ENCODE results near the gene PGLYRP2. TPM values are rescaled to one million over a fixed set of nuclear protein-coding genes. Genes with fewer than 3 reads are reported as not detected.
A peak's percentile ranks its signal among the peaks of the same experiment; 100 is the strongest.

PGLYRP2 gene
- total RNA-seq, 1 experiment from 2014 or later, result not detected

- H3K27ac ChIP-seq (ENCODE audit: low read length), result no peak overlapping the region
- no peak overlapping the region for H3K9ac ChIP-seq (ENCODE audit: low read length)
- H3K9me3 ChIP-seq (ENCODE audit: low read length), result no peaks in the 10 kb centered on the region
- POLR2A ChIA-PET (ENCODE audit: unreplicated experiment), result no interaction called here
- TF ChIP-seq EZH2phosphoT487 (IDR thresholded peaks at IDR 0.05; ENCODE audit: borderline replicate concordance, low read length) (no peak), CTCF (conservative IDR thresholded peaks at IDR 0.05; ENCODE audit: low read depth, low read length) (no peak), EZH2 (IDR thresholded peaks at IDR 0.05; ENCODE audit: low read length, unreplicated experiment) (no peak)
- H2AFZ ChIP-seq (ENCODE audit: low read length), result no peak overlapping the region
- H4K20me1 ChIP-seq (ENCODE audit: low read length), result no peaks in the 10 kb centered on the region; the same call in 1 of the 2 replicates
- intact Hi-C loops (cut with micrococcal nuclease), result no loop called here
- no peaks in the 10 kb centered on the region for H3K79me2 ChIP-seq (ENCODE audit: low read length)
- no peaks in the 10 kb centered on the region for H3K27me3 ChIP-seq (ENCODE audit: low read length)
- no peaks in the 10 kb centered on the region for H3F3A ChIP-seq (ENCODE audit: low read length, unreplicated experiment)
- ATAC-seq (no peak), DNase-seq (no peak)
- CTCF ChIA-PET, result interaction anchor here (0.7 kb wide), 1 partner anchor 79 kb away, joined by 4 read pairs; no protein-coding TSS in a partner anchor
- H3K9me2 ChIP-seq (replicated peaks; ENCODE audit: low read length), result no peaks in the 10 kb centered on the region
- peaks cover 14% of the 10 kb centered on the region for H3K4me1 ChIP-seq (ENCODE audit: insufficient read depth, low read length)
- BruUV-seq (replicated peaks), result no TSS peak
- H3K36me3 ChIP-seq (ENCODE audit: low read depth, low read length), result no peaks in the 10 kb centered on the region
- 0 out of 2 replicates have a peak overlapping the region, but pooled peaks have one; percentile 19 for H3K4me2 ChIP-seq (ENCODE audit: low read length)
- no peak overlapping the region for H3K4me3 ChIP-seq (ENCODE audit: low read length)
These were observed 11.5 kb downstream of the PGLYRP2 start for GRCh38 chr19:15467734-15468214.

DNA sequence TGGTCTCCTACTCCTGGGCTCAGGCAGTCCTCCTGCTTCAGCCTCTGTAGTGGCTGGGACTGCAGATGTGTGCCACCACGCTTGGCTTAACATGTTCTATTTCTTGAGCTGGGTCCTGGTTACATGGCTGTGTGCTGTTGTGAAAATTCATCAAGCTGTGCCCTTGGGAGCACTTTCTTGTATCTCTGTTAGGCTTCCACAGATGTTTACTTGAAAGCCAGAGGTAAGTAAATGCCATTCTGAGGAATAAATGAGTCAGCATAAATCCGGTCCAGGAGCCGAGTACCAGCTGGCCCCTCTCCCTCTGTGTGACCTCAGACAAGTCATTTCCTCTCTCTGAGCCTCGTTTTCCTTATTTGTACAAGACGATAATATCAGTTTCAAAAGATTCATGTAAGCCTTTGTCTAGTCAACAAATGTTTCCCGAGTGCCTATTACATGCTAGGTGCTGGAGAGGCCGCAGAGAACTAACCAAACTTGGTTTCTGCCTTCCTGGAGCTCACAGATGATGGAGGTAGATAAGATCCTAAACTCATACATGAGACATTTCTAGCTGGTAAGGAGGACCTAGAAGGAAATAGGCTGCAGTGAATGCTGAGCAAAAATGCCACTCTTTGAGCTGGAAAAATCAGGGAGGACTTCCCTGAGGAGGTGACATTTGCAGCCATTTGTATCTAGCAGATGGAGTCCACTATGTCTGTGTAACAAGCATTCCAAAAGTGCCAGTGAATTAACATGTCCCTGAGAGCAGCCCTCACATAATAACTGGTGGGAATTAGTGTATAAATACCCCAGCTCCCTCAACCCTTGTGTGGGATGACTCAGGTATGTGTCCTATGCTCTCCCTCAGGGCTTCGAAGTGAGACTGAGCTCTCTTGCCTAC lies 12.2 kb downstream of the PGLYRP2 start:
- DNase-seq, result peak; percentile 89
- ChIA-PET CTCF (interaction anchor here (0.7 kb wide), 1 partner anchor 79 kb away, joined by 4 read pairs; no protein-coding TSS in a partner anchor), POLR2A (ENCODE audit: unreplicated experiment) (interaction anchor here (0.5 kb wide), 1 partner anchor 272 kb away, joined by 10 read pairs; no protein-coding TSS in a partner anchor)

More for the DNA sequence above, 12.2 kb downstream of the PGLYRP2 start:
- peak overlapping the region; percentile 29 for H3K4me2 ChIP-seq (ENCODE audit: low read length)
- H3K9me3 ChIP-seq (ENCODE audit: low read length), result no peaks in the 10 kb centered on the region
- peak overlapping the region; percentile 64 for H3K27ac ChIP-seq (ENCODE audit: low read length)
- ATAC-seq, result peak; percentile 86
- no peak overlapping the region for H3K4me3 ChIP-seq (ENCODE audit: low read length)
- H3K4me1 ChIP-seq (ENCODE audit: insufficient read depth, low read length), result peaks cover 14% of the 10 kb centered on the region
- H3K27me3 ChIP-seq (ENCODE audit: low read length), result no peaks in the 10 kb centered on the region
- H3K9ac ChIP-seq (ENCODE audit: low read length), result no peak overlapping the region
- no peak for TF ChIP-seq EZH2phosphoT487 (IDR thresholded peaks at IDR 0.05; ENCODE audit: borderline replicate concordance, low read length)
- TF ChIP-seq CTCF (conservative IDR thresholded peaks at IDR 0.05; ENCODE audit: low read depth, low read length), result no peak
- TF ChIP-seq EZH2 (IDR thresholded peaks at IDR 0.05; ENCODE audit: low read length, unreplicated experiment), result no peak
- no peaks in the 10 kb centered on the region for H3K36me3 ChIP-seq (ENCODE audit: low read depth, low read length)
- no TSS peak for BruUV-seq (replicated peaks)
- H2AFZ ChIP-seq (ENCODE audit: low read length), result no peak overlapping the region
- no peaks in the 10 kb centered on the region; the same call in 1 of the 2 replicates for H4K20me1 ChIP-seq (ENCODE audit: low read length)
- intact Hi-C loops (cut with micrococcal nuclease), result no loop called here
- H3F3A ChIP-seq (ENCODE audit: low read length, unreplicated experiment), result no peaks in the 10 kb centered on the region
- H3K79me2 ChIP-seq (ENCODE audit: low read length), result no peaks in the 10 kb centered on the region
- no peaks in the 10 kb centered on the region for H3K9me2 ChIP-seq (replicated peaks; ENCODE audit: low read length)

All from PC-3 (cell line).